IMR-90 (cell line): Measurements from ENCODE around the gene INTS2.
"Not testable (repeated sequence)": the region's sequence is repeated elsewhere in the genome, so short reads cannot be mapped to it uniquely, and the experiment has no call there.

Experiments used
- RAD21 ChIP-seq: IDR thresholded peaks from 2 replicates; pipeline ENCODE4 v1.6.1; 2012; ENCODE audit warnings: low read length, improper control_type of control experiment
- RCOR1 ChIP-seq: IDR thresholded peaks from 2 replicates; pipeline ENCODE4 v1.6.1; 2012; ENCODE audit warnings: mild to moderate bottlenecking, low read length, improper control_type of control experiment; ENCODE audit not compliant: insufficient replicate concordance
- SMC3 ChIP-seq: fragments of 150-350 bp; IDR thresholded peaks from 2 replicates; pipeline ENCODE4 v1.6.1; 2016; ENCODE audit warnings: low read depth, mild to moderate bottlenecking, antibody characterized with exemption, low read length, moderate library complexity
- TF ChIP-seq, protein P1 (sequence below): conservative IDR thresholded peaks from 2 replicates; pipeline ENCODE4 v1.5.1; 2012; ENCODE audit warnings: mild to moderate bottlenecking, low read depth, low read length, improper control_type of control experiment

DNA sequence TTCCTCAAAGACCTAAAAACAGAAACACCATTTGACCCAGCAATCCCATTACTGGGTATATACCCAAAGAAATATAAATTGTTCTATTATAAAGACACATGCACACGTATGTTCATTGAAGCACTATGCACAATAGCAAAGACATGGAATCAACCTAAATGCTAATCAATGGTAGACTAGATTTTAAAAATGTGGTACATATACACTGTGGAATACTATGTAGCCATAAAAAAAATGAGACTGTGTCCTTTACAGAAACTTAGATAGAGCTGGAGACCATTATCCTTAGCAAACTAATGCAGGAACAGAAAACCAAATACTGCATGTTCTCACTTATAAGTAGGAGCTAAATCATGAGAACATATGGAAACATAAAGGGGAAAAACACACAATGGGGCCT lies 100.9 kb downstream of the INTS2 start:
- TF ChIP-seq, protein P1, sequence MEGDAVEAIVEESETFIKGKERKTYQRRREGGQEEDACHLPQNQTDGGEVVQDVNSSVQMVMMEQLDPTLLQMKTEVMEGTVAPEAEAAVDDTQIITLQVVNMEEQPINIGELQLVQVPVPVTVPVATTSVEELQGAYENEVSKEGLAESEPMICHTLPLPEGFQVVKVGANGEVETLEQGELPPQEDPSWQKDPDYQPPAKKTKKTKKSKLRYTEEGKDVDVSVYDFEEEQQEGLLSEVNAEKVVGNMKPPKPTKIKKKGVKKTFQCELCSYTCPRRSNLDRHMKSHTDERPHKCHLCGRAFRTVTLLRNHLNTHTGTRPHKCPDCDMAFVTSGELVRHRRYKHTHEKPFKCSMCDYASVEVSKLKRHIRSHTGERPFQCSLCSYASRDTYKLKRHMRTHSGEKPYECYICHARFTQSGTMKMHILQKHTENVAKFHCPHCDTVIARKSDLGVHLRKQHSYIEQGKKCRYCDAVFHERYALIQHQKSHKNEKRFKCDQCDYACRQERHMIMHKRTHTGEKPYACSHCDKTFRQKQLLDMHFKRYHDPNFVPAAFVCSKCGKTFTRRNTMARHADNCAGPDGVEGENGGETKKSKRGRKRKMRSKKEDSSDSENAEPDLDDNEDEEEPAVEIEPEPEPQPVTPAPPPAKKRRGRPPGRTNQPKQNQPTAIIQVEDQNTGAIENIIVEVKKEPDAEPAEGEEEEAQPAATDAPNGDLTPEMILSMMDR: not testable (repeated sequence)
- TF ChIP-seq RCOR1, SMC3, RAD21: not testable (repeated sequence)
